OCI-M1 (cell line): Measurements from ENCODE around the gene GSG1L2.
A peak's percentile ranks its signal among the peaks of the same experiment; 100 is the strongest.
"Not testable (repeated sequence)": the region's sequence is repeated elsewhere in the genome, so short reads cannot be mapped to it uniquely, and the experiment has no call there.

Experiments
- DNase-seq: peaks from one replicate; lab custom pipeline; 2025; lab: John Stamatoyannopoulos, UW

Gene GSG1L2

GRCh38 chr17:9788601-9789000, 33.3 kb downstream of the GSG1L2 start:
- DNase-seq, result no peak

GRCh38 chr17:9784544-9784943, 37.3 kb downstream of the GSG1L2 start:
- no peak for DNase-seq

- DNase-seq, result not testable (repeated sequence)
Measured at GRCh38 chr17:9783465-9783864, 38.4 kb downstream of the GSG1L2 start.

GRCh38 chr17:9783050-9783449, 38.8 kb downstream of the GSG1L2 start:
- DNase-seq, result no peak

- DNase-seq, result no peak
Measured at GRCh38 chr17:9780552-9780951, 41.3 kb downstream of the GSG1L2 start.

DNA sequence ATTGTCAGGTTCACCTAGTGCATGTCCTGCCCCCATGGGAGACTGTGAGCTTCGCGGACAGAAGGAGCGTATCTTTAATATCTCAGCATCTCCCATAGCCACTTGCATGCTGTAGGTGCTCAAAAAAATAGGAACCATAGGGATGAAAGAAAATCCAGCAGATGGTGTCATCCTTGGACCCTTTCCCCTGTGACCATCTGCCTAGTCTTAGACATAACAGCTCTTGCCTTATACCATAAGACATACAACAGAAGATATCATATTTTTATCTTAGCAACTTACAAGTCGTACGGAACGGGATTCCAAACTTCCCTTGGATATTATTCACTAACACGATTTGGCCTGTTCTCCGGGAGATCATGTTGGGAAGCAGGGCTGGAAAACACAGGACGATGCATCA, 45.0 kb downstream of the GSG1L2 start:
- no peak for DNase-seq

DNA sequence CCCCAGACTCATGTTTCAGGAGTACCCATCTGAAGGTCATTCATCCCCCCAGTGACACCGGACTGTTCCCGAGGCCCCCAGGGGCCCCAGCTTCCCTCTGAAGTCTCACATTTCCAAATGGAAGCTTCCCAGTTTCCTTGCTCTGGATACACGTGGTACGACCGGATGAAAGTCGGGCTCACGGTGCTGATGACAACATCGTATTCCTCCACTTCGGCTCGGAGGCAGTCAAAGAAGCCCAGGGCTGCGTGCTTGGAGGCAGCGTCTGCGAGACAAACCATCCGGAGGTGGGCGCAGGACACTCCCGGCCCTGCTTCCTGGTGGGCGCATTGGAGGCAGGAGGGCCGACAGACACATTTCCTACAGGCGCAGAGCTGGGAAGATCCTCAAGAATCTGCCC, 49.2 kb downstream of the GSG1L2 start:
- no peak for DNase-seq

- no peak for DNase-seq
Measured at GRCh38 chr17:9771465-9771864, 50.4 kb downstream of the GSG1L2 start.

GRCh38 chr17:9769036-9769695, 52.7 kb downstream of the GSG1L2 start:
- no peak for DNase-seq

GRCh38 chr17:9768381-9768934, 53.4 kb downstream of the GSG1L2 start:
- DNase-seq, result peak; percentile 44

DNA sequence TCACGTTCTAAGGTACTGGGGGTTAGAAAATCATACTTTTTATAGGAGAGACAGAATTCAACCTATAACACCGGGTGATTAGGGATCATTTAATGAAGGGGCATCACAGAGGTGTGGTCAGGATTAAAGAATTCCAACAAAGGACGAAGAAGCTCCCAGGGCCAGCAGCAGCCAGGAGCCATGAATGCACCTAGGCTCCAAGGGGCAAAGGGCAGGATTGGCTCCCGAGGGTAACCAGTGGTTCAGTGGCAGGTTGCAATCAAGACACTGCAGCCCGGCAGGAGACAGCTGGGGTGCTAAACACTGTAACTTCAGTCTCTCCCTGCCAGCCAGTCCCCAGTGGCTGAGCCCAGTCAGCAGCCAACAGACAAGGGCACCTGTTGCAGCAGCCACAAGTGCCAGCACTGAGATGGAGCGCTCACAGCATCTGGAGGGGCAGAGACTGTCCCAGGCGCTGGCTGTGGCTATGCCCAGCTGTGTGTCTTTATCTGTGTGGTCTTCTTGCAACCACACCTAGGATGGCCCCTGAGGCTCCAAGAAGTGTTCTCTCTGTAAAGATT, 54.4 kb downstream of the GSG1L2 start:
- no peak for DNase-seq

DNA sequence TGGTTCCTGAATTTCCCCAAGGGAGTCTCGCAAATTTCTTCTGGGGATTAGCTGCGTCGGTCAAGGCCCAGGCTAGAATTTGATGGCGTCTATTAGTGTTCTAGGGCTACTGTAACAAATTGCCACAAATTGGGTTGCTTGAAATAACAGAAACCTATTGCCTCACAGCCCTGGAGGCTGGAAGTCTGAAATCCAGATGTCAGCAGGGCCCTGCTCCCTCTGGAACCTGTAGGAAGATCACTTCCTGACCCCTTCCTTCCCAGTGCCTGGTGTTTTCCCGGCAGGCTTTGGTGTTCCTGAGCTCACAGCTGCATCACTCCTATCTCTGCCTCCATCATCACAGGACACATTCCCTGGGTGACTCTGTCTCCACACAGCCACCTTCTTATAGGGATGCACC, 54.9 kb downstream of the GSG1L2 start:
- no peak for DNase-seq

DNA sequence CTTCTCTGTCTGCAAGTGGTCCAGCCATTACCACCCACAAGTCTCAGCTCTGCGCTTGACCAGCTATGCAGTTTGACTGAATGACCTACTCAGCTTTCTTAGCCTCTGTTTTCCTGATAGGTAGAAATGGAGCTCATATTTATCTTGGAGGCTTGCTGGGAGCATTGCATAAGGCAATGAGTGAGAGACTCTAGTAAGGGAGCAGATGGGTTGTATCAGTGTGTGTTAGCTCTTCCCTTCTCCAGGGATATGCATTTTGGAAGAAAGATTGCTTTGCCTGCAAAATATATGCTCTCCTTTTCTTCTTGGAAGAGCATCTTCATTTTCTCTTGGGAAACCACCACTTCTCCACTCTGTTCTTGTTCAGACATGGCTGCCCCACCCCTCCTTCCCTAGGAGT, 56.6 kb downstream of the GSG1L2 start:
- no peak for DNase-seq

GRCh38 chr17:9763643-9764042, 58.2 kb downstream of the GSG1L2 start:
- peak; percentile 18 for DNase-seq

- no peak for DNase-seq
Measured at GRCh38 chr17:9760266-9760665, 61.6 kb downstream of the GSG1L2 start.

DNA sequence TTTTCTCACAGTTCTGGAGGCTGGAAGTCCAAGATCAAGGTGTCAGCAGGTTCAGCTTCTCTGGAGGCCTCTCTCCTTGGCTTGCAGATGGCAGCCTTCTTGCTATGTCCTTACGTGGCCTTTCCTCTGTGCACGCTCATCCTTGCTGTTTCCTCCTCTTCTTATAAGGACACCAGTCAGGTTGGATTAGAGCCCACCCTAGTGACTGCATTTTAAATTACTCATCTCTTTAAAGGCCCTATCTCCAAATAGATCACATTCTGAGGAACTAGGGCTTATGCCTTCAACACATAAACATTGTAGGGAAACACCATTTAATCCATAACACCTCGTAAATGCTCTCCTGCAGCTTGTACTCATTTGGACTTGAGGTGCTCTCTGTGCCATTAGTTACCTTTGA, 66.8 kb downstream of the GSG1L2 start:
- no peak for DNase-seq
